ENCODE data around the gene ADAMTS17.

GRCh38 chr15:100193277-100193860 lies 148.4 kb downstream of the ADAMTS17 start:
- TF ChIP-seq CTCF (IDR thresholded peaks at IDR 0.05) (no peak), PRDM15 (CRISPR knock-in tag; IDR thresholded peaks at IDR 0.05) (no peak), MAX (CRISPR knock-in tag; IDR thresholded peaks at IDR 0.05) (no peak), EMX1 (CRISPR knock-in tag; IDR thresholded peaks at IDR 0.05) (no peak), ATF1 (CRISPR knock-in tag; IDR thresholded peaks at IDR 0.05) (no peak), ZNF281 (CRISPR knock-in tag; IDR thresholded peaks at IDR 0.05) (no peak), ZNF425 (CRISPR knock-in tag; conservative IDR thresholded peaks at IDR 0.05) (no peak), TP53 (CRISPR knock-in tag; IDR thresholded peaks at IDR 0.05) (no peak), MXD4 (CRISPR knock-in tag; IDR thresholded peaks at IDR 0.05; ENCODE audit: borderline replicate concordance) (no peak)
